Measurements from ENCODE around the gene TOM1.
"Not testable (repeated sequence)": the region's sequence is repeated elsewhere in the genome, so short reads cannot be mapped to it uniquely, and the experiment has no call there.

The TOM1 gene

GRCh38 chr22:35394810-35395563, 95.3 kb downstream of the TOM1 start:
- no peak for TF ChIP-seq CTCF (conservative IDR thresholded peaks at IDR 0.05)
- H3K27ac ChIP-seq: no peak overlapping the region

- not testable (repeated sequence) for H3K27ac ChIP-seq
Observed at GRCh38 chr22:35396622-35397021, 96.9 kb downstream of the TOM1 start.

GRCh38 chr22:35397095-35397904, 97.6 kb downstream of the TOM1 start:
- no peak for TF ChIP-seq CTCF (conservative IDR thresholded peaks at IDR 0.05)
- H3K27ac ChIP-seq: no peak overlapping the region
